22Rv1 (cell line): ENCODE data around the gene CDH10.

ENCODE experiments used
- CTCF ChIP-seq: fragments of 450-650 bp; IDR thresholded peaks from 2 replicates; pipeline ENCODE4 v1.5.1; 2017; ENCODE audit warnings: mild to moderate bottlenecking
- ZFX ChIP-seq: fragments of 450-650 bp; IDR thresholded peaks from 2 replicates; pipeline ENCODE4 v1.6.1; 2017; ENCODE audit warnings: antibody characterized with exemption, borderline replicate concordance

GRCh38 chr5:24585751-24586150, 59.0 kb downstream of the CDH10 start:
- TF ChIP-seq CTCF (no peak), ZFX (no peak)
